SU-DHL-6 (cell line): ENCODE results near the gene DPP10.

Experiments used
- H2AFZ ChIP-seq: fragments of 200-600 bp; sonication (generic); 2 replicates; pipeline ENCODE4 v1.6.1; 2014; ENCODE audit warnings: low read depth, mild to moderate bottlenecking, moderate library complexity, mixed read lengths, antibody characterized with exemption, low read length; ENCODE audit not compliant: severe bottlenecking
- H3F3A ChIP-seq: fragments of 200-600 bp; shearing (Covaris generic); 2 replicates; pipeline ENCODE4 v1.6.0; 2016; ENCODE audit warnings: antibody characterized with exemption, mild to moderate bottlenecking; ENCODE audit not compliant: insufficient read depth
- H3K27ac ChIP-seq: fragments of 200-600 bp; sonication (generic); 2 replicates; pipeline ENCODE4 v1.5.1; 2016; ENCODE audit warnings: low read depth, mild to moderate bottlenecking, low read length, moderate library complexity, mixed read lengths
- H3K27me3 ChIP-seq: fragments of 200-600 bp; sonication (generic), shearing (Covaris generic); 2 replicates; pipeline ENCODE4 v1.6.0; 2014; ENCODE audit warnings: mild to moderate bottlenecking, low read length
- H3K36me3 ChIP-seq: fragments of 200-600 bp; sonication (generic); 2 replicates; pipeline ENCODE4 v1.6.1; 2014; ENCODE audit warnings: mild to moderate bottlenecking, low read length, mixed read lengths
- H3K4me2 ChIP-seq: fragments of 300-600, 200-600 bp; shearing (Covaris generic), sonication (generic); 2 replicates; pipeline ENCODE4 v1.6.0; 2014; ENCODE audit warnings: low read length, low read depth, mild to moderate bottlenecking; ENCODE audit not compliant: poor library complexity, severe bottlenecking
- H3K4me3 ChIP-seq: fragments of 200-600 bp; sonication (generic); 2 replicates; pipeline ENCODE4 v1.5.1; 2014; ENCODE audit warnings: antibody characterized with exemption, low read length, mild to moderate bottlenecking, mixed read lengths; ENCODE audit not compliant: insufficient read depth, poor library complexity, severe bottlenecking
- H3K79me2 ChIP-seq: fragments of 200-600 bp; sonication (generic); 2 replicates; pipeline ENCODE4 v1.6.1; 2014; ENCODE audit warnings: mild to moderate bottlenecking, low read length, moderate library complexity; ENCODE audit not compliant: insufficient read depth
- H3K9ac ChIP-seq: fragments of 200-600 bp; sonication (generic); 2 replicates; pipeline ENCODE4 v1.7.0; 2014; ENCODE audit warnings: mild to moderate bottlenecking, low read length
- H3K9me2 ChIP-seq: fragments of 200-600 bp; sonication (generic); replicated peaks from 2 replicates; pipeline ENCODE4 v1.6.1; 2014; ENCODE audit warnings: low read length; ENCODE audit not compliant: insufficient read depth
- H3K9me3 ChIP-seq: fragments of 200-600 bp; sonication (generic); 2 replicates; pipeline ENCODE4 v1.6.1; 2014; ENCODE audit warnings: low read length, mixed read lengths; ENCODE audit not compliant: insufficient read depth
- H4K20me1 ChIP-seq: fragments of 200-600 bp; sonication (generic); 2 replicates; pipeline ENCODE4 v1.6.1; 2014; ENCODE audit warnings: low read depth, mild to moderate bottlenecking, antibody characterized with exemption, low read length, moderate library complexity, mixed read lengths
- EZH2phosphoT487 ChIP-seq: fragments of 200-600 bp; sonication (generic), shearing (Covaris generic); conservative IDR thresholded peaks from 2 replicates; pipeline ENCODE4 v1.6.1; 2018; ENCODE audit warnings: mild to moderate bottlenecking, antibody characterized with exemption, low read length, moderate library complexity, mixed read lengths
- TF ChIP-seq, protein P1 (sequence below): fragments of 200-600 bp; sonication (generic); IDR thresholded peaks from one replicate; pipeline ENCODE4 v1.5.1; 2017; ENCODE audit warnings: antibody characterized with exemption, mild to moderate bottlenecking, low read length, moderate library complexity; ENCODE audit not compliant: insufficient read depth, poor library complexity, severe bottlenecking

Gene DPP10

DNA sequence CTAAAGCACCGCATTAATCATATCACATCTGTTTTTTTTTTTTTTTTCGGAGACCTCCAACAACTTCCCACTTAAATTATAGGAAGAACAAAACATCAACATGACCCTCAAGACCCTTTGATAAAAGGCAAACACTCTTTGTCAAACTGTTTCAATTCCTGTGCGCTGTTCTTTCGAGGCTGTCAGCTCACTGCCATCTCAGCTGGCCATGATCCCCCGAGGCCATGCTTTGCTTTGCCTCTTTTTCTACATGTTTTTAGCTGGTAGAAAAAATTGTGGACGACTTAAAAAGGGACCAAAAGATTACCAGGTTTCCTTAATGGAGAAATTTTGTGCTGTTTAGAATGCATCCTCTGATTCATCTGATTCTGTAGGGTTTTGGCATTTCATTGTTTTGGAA, 138.2 kb downstream of the DPP10 start:
- TF ChIP-seq, protein P1, sequence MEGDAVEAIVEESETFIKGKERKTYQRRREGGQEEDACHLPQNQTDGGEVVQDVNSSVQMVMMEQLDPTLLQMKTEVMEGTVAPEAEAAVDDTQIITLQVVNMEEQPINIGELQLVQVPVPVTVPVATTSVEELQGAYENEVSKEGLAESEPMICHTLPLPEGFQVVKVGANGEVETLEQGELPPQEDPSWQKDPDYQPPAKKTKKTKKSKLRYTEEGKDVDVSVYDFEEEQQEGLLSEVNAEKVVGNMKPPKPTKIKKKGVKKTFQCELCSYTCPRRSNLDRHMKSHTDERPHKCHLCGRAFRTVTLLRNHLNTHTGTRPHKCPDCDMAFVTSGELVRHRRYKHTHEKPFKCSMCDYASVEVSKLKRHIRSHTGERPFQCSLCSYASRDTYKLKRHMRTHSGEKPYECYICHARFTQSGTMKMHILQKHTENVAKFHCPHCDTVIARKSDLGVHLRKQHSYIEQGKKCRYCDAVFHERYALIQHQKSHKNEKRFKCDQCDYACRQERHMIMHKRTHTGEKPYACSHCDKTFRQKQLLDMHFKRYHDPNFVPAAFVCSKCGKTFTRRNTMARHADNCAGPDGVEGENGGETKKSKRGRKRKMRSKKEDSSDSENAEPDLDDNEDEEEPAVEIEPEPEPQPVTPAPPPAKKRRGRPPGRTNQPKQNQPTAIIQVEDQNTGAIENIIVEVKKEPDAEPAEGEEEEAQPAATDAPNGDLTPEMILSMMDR: no peak
- no peak for TF ChIP-seq EZH2phosphoT487
- Histone ChIP-seq H3K27ac (no peak overlapping the region), H3K79me2 (no peaks in the 10 kb centered on the region)

DNA sequence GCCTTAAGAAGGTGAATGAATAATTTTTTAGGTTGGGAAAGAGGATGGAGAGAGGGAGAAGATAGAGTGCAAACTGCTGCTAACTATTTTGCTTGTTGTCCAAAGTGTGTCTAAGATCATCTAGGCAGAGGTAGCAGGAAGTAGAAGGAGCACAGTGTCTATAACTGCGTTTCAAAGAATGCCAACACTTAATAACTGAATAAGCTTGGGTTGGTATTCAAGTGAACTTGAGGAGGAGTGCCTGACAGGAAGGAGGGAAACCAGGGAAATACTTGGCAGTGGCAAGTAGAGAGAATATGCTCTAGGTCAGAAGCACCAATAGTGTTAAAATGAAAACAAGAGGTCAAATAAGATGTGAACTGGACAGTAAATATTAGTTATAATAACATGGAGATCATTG, 155.9 kb downstream of the DPP10 start:
- Histone ChIP-seq H3K79me2 (no peaks in the 10 kb centered on the region), H3K27me3 (no peaks in the 10 kb centered on the region), H4K20me1 (no peaks in the 10 kb centered on the region), H3K9me3 (no peaks in the 10 kb centered on the region), H3F3A (no peaks in the 10 kb centered on the region), H3K9ac (no peak overlapping the region), H2AFZ (no peak overlapping the region), H3K36me3 (no peaks in the 10 kb centered on the region), H3K9me2 (no peaks in the 10 kb centered on the region), H3K27ac (no peak overlapping the region), H3K4me3 (no peak overlapping the region), H3K4me2 (no peak overlapping the region)
- TF ChIP-seq, protein P1: no peak
- TF ChIP-seq EZH2phosphoT487: no peak

More for the DNA sequence above, 138.2 kb downstream of the DPP10 start:
- Histone ChIP-seq H3K9me3 (no peaks in the 10 kb centered on the region), H3K27me3 (no peaks in the 10 kb centered on the region), H3K36me3 (no peaks in the 10 kb centered on the region), H3K4me2 (no peak overlapping the region), H3K4me3 (no peak overlapping the region), H3F3A (no peaks in the 10 kb centered on the region), H4K20me1 (no peaks in the 10 kb centered on the region), H3K9me2 (no peaks in the 10 kb centered on the region), H3K9ac (no peak overlapping the region), H2AFZ (no peak overlapping the region)

DNA sequence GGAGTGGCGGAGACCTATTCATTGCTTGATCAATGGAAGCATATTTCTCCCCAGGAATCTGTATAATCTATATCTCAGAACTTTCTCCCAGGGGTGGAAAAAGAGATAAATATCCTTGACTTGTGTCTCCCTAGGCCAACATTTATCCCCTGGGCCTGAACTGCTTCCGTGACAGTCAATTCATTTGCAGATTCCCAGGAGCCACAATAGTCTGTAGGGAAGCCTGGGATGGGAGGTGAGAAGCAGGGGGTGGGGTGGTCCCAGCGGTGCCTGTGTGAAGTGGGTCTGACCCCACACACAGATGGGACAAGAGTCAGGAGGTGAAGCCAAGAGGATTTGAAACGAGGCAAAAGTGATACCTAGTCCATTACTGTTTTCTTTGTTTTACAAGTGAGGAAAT, 166.8 kb downstream of the DPP10 start:
- Histone ChIP-seq H3K27ac (no peak overlapping the region), H3F3A (no peaks in the 10 kb centered on the region), H4K20me1 (no peaks in the 10 kb centered on the region), H3K9ac (no peak overlapping the region), H3K4me2 (no peak overlapping the region), H3K79me2 (no peaks in the 10 kb centered on the region), H3K9me3 (no peaks in the 10 kb centered on the region), H2AFZ (no peak overlapping the region), H3K27me3 (no peaks in the 10 kb centered on the region), H3K4me3 (no peak overlapping the region), H3K36me3 (no peaks in the 10 kb centered on the region), H3K9me2 (no peaks in the 10 kb centered on the region)
- TF ChIP-seq, protein P1: no peak
- TF ChIP-seq EZH2phosphoT487: no peak

DNA sequence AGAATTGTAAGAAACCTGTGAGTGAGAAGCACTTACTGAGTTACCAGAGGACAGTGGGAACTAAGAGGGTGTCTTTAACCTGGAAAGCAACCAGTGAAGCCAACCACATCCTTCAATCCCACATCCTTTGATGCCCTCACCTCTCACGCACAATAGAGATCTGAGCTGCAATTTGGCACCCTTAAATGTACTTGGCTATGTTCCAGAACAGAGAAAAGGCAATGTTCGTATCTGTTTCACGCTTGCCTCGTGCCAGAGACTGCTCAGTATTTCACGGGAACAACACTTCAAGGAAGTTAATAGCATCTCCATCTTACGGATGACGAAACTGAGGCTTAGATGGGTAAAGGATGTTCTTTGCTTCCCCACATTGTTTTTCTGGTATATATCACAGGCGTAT, 167.4 kb downstream of the DPP10 start:
- Histone ChIP-seq H3K27me3 (no peaks in the 10 kb centered on the region), H3K4me2 (no peak overlapping the region), H3K79me2 (no peaks in the 10 kb centered on the region), H3F3A (no peaks in the 10 kb centered on the region), H3K9me2 (no peaks in the 10 kb centered on the region), H3K4me3 (no peak overlapping the region), H3K9ac (no peak overlapping the region), H4K20me1 (no peaks in the 10 kb centered on the region), H3K9me3 (no peaks in the 10 kb centered on the region), H3K27ac (no peak overlapping the region), H2AFZ (no peak overlapping the region), H3K36me3 (no peaks in the 10 kb centered on the region)
- TF ChIP-seq, protein P1: no peak
- TF ChIP-seq EZH2phosphoT487: no peak
